SK-N-MC (cell line): ENCODE data around the gene MACROH2A1.

Experiments used
- DNase-seq: peaks from one replicate; pipeline ENCODE4 v3.0.0-alpha.2; 2011; ENCODE audit warnings: low read depth, low spot score
- H3K27ac ChIP-seq: fragments of 200-600 bp; sonication (generic); 2 replicates; pipeline ENCODE4 v1.5.1; 2016; ENCODE audit warnings: mixed run types
- H3K36me3 ChIP-seq: fragments of 200-600 bp; sonication (generic); 2 replicates; pipeline ENCODE4 v1.6.1; 2017; ENCODE audit warnings: antibody characterized with exemption, low read length, mixed read lengths; ENCODE audit not compliant: insufficient read depth
- H3K4me3 ChIP-seq: fragments of 200-600 bp; sonication (generic); 2 replicates; pipeline ENCODE4 v1.5.1; 2016
- H3K9ac ChIP-seq: fragments of 200-600 bp; sonication (generic); 2 replicates; pipeline ENCODE4 v1.8.0; 2017; ENCODE audit warnings: mixed run types, mixed read lengths; ENCODE audit not compliant: insufficient read length
- H3K9me3 ChIP-seq: fragments of 200-600 bp; sonication (generic); 2 replicates; pipeline ENCODE4 v1.6.1; 2017; ENCODE audit warnings: low read depth, mild to moderate bottlenecking, antibody characterized with exemption, low read length, moderate library complexity, mixed read lengths
- EZH2 ChIP-seq: fragments of 200-600 bp; sonication (generic); IDR thresholded peaks from one replicate; pipeline ENCODE4 v1.6.1; 2017; ENCODE audit warnings: antibody characterized with exemption
- FOXP2 ChIP-seq: optimal IDR thresholded peaks from 2 replicates; pipeline ENCODE3; 2011; ENCODE audit warnings: mild to moderate bottlenecking, moderate library complexity; ENCODE audit not compliant: insufficient read depth; ENCODE audit errors: extremely low read length, control extremely low read depth
- POLR2AphosphoS5 ChIP-seq: IDR thresholded peaks from 2 replicates; pipeline ENCODE4 v1.6.1; 2012; ENCODE audit warnings: mild to moderate bottlenecking, low read depth, low read length, borderline replicate concordance

Gene MACROH2A1

DNA sequence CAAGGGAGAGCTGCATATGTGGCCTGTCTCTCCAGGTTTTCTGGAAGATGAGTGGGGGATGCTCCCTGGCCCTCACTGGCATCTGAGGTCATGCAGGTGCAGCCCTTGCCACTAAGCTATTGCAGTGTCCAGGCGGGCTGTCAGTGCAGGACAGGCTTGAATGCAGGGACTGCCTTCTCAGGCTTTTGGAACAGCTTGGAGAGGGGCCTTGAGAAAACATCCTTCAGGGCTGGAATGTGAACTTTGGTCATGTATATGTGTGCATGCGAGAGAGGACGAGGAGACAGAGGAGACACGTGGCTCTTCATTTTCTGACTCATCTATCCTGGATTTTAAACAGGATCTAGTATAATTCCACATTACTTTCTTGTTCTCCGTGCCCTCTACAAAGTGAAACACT, 90.3 kb downstream of the MACROH2A1 start:
- Histone ChIP-seq H3K4me3 (no peak overlapping the region), H3K9ac (no peak overlapping the region), H3K36me3 (no peaks in the 10 kb centered on the region), H3K9me3 (no peaks in the 10 kb centered on the region), H3K27ac (no peak overlapping the region)
- DNase-seq, result no peak
- TF ChIP-seq POLR2AphosphoS5 (no peak), FOXP2 (no peak), EZH2 (no peak)

DNA sequence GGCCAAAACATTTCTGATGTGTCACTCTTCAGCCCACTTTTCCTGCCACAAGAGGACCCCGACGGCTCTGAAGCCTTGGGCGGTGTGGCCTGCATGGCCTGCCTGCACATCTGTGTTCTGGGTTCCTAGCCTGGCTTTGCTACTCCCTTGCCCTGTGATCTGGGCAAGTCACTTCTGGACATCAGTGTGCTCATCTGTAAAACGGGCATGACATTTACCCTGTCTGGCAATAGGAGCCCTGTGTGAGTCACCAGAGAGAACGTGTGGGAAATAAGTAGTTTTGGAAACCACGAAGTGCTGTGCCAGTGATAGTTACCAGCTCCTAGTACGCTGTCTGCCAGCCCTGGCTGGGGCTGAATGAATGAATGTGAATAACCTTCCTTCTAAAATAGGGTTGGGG, 90.8 kb downstream of the MACROH2A1 start:
- no peak for TF ChIP-seq FOXP2
- TF ChIP-seq POLR2AphosphoS5, result no peak
- no peak for TF ChIP-seq EZH2
- no peak for DNase-seq

DNA sequence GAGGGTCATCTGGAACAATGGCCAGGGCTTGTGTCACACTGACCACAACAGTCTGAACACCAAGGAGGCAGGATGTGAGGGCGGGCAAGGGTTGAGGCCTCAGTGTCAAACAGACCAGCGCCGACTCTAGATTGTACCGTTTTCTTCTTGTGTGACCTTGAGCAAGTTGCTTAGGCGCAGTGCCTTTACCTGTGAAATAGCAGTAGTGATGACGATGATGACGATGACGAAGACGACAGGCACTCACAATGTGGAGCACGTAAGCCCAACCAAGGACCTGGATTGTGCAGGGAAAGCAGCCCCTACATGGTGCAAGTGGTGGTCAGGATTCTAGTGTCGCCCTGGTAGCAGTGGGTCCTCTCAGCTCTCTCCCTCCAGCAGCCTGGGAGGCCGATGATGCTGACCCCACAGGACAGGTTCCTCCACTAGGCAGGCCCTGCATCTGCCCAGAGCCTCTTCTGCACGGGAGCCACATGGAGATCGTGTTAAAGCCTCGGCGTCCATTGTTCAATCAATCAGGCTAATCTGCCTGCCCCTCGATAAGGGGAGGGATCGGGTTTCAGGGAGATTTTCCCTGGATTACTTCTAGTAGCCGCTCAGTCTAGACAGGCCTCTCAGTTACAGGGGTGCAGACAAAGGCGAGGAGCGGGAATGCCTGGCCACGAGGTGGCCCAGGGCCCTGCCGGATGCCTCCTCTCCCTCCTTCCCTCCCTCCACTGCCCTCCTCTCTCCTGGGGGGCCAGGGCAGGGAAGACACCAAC, 91.7 kb downstream of the MACROH2A1 start:
- Histone ChIP-seq H3K4me3 (no peak overlapping the region), H3K9ac (no peak overlapping the region), H3K9me3 (no peaks in the 10 kb centered on the region), H3K36me3 (no peaks in the 10 kb centered on the region), H3K27ac (no peak overlapping the region)
- TF ChIP-seq EZH2 (no peak), FOXP2 (no peak), POLR2AphosphoS5 (no peak)
- no peak for DNase-seq

More for the DNA sequence above, 90.8 kb downstream of the MACROH2A1 start:
- Histone ChIP-seq H3K9ac (no peak overlapping the region), H3K4me3 (no peak overlapping the region), H3K27ac (no peak overlapping the region), H3K9me3 (no peaks in the 10 kb centered on the region), H3K36me3 (no peaks in the 10 kb centered on the region)

DNA sequence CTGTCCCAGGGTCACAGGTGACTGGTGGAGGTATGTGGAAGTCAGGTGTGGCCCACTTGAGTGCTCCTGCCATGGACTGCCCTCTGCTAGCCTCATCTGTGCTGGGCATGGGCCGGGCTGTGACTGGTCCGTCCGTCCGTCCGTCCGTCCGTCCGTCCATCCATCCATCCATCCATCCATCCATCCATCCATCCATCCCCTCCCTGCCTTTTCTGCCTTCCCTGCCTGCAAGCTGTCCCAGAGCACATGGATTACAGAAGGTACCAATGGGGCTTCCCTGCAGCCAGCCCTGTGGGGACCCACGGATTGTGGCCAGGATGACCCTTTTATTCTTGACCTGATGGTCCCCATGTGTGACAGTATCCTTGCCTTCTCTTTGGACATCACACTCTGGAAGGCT, 92.5 kb downstream of the MACROH2A1 start:
- H3K9me3 ChIP-seq, result no peaks in the 10 kb centered on the region
- H3K36me3 ChIP-seq, result no peaks in the 10 kb centered on the region
- no peak for DNase-seq
- H3K4me3 ChIP-seq, result no peak overlapping the region
- no peak overlapping the region for H3K9ac ChIP-seq
- no peak overlapping the region for H3K27ac ChIP-seq
- no peak for TF ChIP-seq FOXP2
- TF ChIP-seq POLR2AphosphoS5, result no peak
- no peak for TF ChIP-seq EZH2

DNA sequence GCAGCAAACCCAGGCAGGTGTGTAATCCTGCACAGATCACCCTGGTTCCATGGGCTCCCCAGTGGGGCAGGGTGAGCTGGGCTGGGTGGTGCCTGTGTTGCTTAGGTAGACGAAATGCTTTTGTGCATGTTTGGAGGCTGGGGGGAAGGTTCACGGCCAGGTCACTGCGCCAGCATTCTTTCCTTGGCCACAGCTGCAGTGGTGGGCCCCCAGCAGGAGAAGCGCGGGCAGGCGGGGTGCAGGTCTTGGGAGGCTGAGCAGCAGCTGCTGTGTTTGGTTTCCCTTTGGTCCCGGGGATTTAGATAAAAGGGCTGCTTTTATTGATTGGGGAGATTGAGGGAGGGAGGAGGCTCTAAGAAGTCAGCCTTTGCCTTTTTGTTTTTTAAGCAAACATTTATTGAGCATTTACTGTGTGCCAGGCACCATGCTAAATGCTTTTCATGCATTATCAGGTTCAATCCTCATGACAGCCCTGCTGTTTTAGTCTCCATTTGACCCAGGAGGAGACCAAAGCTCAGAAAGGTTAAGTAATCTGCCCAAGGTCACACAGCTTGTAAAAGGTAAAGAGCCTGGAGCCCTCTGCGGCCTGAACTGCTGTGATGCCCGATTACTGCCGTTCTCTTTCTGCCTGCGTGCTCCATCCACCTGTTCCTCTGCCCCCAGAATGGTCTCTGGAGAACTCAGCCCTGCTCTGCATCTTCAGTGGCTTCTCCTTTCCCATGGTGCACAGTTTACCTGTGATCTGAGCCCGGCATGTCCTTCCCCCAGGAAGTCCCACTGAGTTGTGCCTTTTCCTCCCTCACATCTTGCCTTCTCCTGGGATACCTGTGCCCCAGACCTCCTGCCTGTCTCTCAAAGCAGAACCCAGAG, 94.4 kb downstream of the MACROH2A1 start:
- Histone ChIP-seq H3K9ac (no peak overlapping the region), H3K4me3 (no peak overlapping the region), H3K9me3 (no peaks in the 10 kb centered on the region), H3K27ac (no peak overlapping the region), H3K36me3 (no peaks in the 10 kb centered on the region)
- no peak for TF ChIP-seq FOXP2
- TF ChIP-seq POLR2AphosphoS5, result no peak
- no peak for TF ChIP-seq EZH2
- DNase-seq, result no peak

DNA sequence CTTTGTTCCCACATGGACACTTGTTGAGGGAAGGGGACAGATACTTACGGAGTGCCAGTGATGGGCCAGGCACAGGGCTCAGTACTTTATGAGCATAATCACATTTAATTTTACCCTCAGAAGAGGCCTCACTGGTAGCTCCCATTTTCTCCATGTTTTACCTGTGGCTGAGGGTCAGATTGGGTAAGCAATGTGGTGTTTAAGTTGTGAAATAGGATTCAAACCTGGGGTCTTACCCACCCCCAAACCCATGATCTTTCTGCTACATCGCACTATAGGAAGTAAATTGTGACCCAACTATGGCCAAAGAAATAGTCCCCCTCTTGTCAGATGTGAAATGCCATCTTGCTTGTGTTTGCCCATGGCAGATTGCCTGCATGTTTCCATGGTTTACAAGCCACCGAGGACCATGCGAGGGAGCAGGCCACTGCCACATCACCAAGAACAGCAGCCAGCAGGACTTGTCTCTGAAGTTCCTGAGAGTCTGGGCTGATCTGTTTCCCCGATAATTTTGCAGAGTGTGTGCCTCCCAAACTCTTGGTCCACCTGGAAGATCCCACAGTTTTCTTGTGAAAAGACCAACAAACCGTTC, 95.4 kb downstream of the MACROH2A1 start:
- no peak overlapping the region for H3K4me3 ChIP-seq
- no peaks in the 10 kb centered on the region for H3K36me3 ChIP-seq
- no peak overlapping the region for H3K9ac ChIP-seq
- TF ChIP-seq EZH2 (no peak), POLR2AphosphoS5 (no peak), FOXP2 (no peak)
- no peak for DNase-seq
- no peak overlapping the region for H3K27ac ChIP-seq
- H3K9me3 ChIP-seq, result no peaks in the 10 kb centered on the region

DNA sequence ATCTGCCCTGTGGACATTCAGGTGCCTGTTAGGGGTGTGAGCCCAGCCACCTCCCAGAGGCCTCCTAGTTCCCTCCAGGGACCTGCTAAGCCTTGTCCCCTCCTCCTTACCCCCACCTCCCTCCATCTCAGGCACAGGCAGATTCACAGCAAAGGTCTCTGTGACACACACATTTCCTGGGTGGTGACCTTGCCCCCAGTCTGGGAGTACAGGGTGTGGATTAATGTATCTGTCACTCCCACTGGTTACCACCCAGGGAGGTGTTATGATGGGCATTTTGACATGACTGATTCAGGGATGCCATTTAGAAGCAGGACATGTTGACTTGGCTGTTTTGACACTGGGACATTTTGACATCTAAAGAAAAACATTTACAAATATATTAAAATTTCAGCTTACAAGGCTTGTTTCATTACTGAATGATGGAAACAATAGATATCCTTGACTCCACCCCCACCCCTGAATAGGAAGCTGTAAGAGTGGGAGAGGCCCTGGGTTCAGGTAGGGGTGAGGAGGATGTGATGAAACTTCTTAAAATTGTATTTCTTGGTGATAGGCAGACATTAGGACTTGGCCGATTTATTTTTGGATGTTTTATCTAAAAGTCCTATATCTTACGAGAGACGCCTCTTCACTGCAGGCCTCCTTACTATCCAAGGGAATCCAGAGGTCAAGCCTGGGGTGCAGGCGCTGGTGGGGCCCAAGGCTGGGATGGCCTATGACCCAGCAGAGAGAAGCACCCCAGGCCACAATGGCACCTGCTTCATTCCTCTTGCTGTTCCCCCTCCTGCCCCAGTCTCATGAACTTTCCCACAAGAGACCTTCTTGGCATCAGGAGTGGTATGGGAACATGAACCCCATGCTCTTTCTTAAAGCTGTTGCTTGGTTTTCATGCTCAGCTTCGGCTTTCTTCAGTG, 101.9 kb downstream of the MACROH2A1 start:
- no peak overlapping the region for H3K4me3 ChIP-seq
- H3K27ac ChIP-seq, result no peak overlapping the region
- H3K9ac ChIP-seq, result no peak overlapping the region
- no peak for DNase-seq
- TF ChIP-seq POLR2AphosphoS5 (no peak), FOXP2 (no peak), EZH2 (no peak)
- no peaks in the 10 kb centered on the region for H3K9me3 ChIP-seq
- no peaks in the 10 kb centered on the region for H3K36me3 ChIP-seq
